Esophagus squamous epithelium (tissue), 5 donors: Measurements from ENCODE around the gene KIR3DL3. TPM values are rescaled to one million over a fixed set of nuclear protein-coding genes. Genes with fewer than 3 reads are reported as not detected.
"Not testable (repeated sequence)": the region's sequence is repeated elsewhere in the genome, so short reads cannot be mapped to it uniquely, and the experiment has no call there.

Experiments used
- DNase-seq: peaks from one replicate; lab custom pipeline; 2025; lab: John Stamatoyannopoulos, UW
- H3K27ac ChIP-seq, 4 donors: fragments of 200-600 bp; sonication (generic); one replicate each; pipeline ENCODE4 v1.5.1; 2016 to 2019; ENCODE audit warnings: mild to moderate bottlenecking in 1 of 4
- H3K27me3 ChIP-seq, 4 donors: fragments of 200-600 bp; sonication (generic); 1 replicate in 3 of 4; 2 replicates in 1 of 4; pipeline versions ENCODE4 v1.5.1 to v1.6.0; 2017 to 2021; ENCODE audit warnings: antibody characterized with exemption in 1 of 4
- H3K36me3 ChIP-seq, 3 donors: fragments of 200-600 bp; sonication (generic); one replicate each; pipeline ENCODE4 v1.5.1; 2016 to 2019
- H3K4me1 ChIP-seq, 3 donors: fragments of 200-600 bp; sonication (generic); one replicate each; pipeline ENCODE4 v1.5.1; 2017 to 2019
- H3K4me3 ChIP-seq, 4 donors: fragments of 200-600 bp; sonication (generic); 1 replicate in 3 of 4; 2 replicates in 1 of 4; pipeline ENCODE4 v1.5.1; 2016 to 2019; ENCODE audit warnings: mild to moderate bottlenecking in 2 of 4, moderate library complexity in 1 of 4
- H3K9me3 ChIP-seq, 3 donors: fragments of 200-600 bp; sonication (generic); one replicate each; pipeline ENCODE4 v1.5.1; 2016 to 2019
- POLR2A ChIP-seq, 4 donors: fragments of 450-650 bp; IDR thresholded peaks; one replicate each; pipeline ENCODE4 v1.6.1; 2017; ENCODE audit warnings: antibody characterized with exemption in 4 of 4, mild to moderate bottlenecking in 4 of 4, moderate library complexity in 3 of 4
- WGBS, 2 donors: methylation state at CpG; one replicate each; pipeline ENCODE4 v1.1.5; 2018; 5-methylcytosine and 5-hydroxymethylcytosine counted together
- intact Hi-C: fragments of 100-400 bp; cut with DNase I; formaldehyde crosslinking; loops from one replicate; pipeline ENCODE4 v1.15.0; 2022
- total RNA-seq, 4 donors: library from RNA; depleted of rRNA; stranded (reverse); fragments of >200 nt; gene quantifications; one replicate each; pipeline ENCODE4 v1.1.0, GENCODE V29; 2016
- TF ChIP-seq, protein P1 (sequence below), 6 experiments: fragments of 450-650 bp in 4 of 6; fragments of 200-600 bp in 2 of 6; sonication (generic) in 2 of 6; IDR thresholded peaks; one replicate each; pipeline ENCODE4 v1.5.1; 2016 to 2019; ENCODE audit warnings: antibody characterized with exemption in 6 of 6, mild to moderate bottlenecking in 4 of 6, moderate library complexity in 4 of 6
- donor health status: DM: yes; HTN: yes; CAD: no.

KIR3DL3 gene
- total RNA-seq, 4 donors from 2014 or later, result not detected

DNA sequence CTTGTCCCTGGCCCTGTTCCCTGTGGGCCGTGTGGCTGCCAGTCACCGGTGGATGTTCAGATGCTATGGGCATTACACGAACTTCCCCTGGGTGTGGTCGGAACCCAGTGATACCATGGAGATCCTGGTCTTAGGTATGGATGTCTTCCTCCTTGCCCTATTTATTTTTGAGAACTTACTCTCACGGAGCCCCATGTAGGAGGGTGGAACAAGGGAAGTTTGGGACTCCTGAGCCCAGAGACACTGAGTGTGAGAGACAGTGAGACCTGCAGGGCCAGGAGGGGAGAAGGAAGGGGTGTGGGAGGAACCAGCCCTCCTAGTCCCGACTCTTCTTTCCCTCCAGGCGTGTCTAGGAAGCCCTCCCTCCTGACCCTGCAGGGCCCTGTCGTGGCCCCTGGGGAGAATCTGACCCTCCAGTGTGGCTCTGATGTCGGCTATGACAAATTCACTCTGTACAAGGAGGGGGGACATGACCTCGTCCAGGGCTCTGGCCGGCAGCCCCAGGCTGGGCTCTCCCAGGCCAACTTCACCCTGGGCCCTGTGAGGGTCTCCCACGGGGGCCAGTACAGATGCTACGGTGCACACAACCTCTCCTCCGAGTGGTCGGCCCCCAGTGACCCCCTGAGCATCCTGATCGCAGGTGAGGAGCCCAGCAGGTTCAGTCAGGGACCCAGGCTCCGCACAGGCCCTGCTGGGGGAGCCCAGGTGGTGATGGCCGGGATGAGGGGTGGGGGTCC lies 14.9 kb upstream of the KIR3DL3 start:
- peaks cover 0 to 5% (median 0%) of the 10 kb centered on the region in 4 donors for H3K27me3 ChIP-seq
- intact Hi-C loops, result no loop called here
- DNase-seq, result no peak
- H3K4me1 ChIP-seq, result no peaks in the 10 kb centered on the region
- H3K9me3 ChIP-seq, result no peaks in the 10 kb centered on the region
- no peak overlapping the region for H3K27ac ChIP-seq
- TF ChIP-seq POLR2A (IDR thresholded peaks at IDR 0.05), result no peak
- TF ChIP-seq, protein P1, sequence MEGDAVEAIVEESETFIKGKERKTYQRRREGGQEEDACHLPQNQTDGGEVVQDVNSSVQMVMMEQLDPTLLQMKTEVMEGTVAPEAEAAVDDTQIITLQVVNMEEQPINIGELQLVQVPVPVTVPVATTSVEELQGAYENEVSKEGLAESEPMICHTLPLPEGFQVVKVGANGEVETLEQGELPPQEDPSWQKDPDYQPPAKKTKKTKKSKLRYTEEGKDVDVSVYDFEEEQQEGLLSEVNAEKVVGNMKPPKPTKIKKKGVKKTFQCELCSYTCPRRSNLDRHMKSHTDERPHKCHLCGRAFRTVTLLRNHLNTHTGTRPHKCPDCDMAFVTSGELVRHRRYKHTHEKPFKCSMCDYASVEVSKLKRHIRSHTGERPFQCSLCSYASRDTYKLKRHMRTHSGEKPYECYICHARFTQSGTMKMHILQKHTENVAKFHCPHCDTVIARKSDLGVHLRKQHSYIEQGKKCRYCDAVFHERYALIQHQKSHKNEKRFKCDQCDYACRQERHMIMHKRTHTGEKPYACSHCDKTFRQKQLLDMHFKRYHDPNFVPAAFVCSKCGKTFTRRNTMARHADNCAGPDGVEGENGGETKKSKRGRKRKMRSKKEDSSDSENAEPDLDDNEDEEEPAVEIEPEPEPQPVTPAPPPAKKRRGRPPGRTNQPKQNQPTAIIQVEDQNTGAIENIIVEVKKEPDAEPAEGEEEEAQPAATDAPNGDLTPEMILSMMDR (IDR thresholded peaks at IDR 0.05), result no peak
- H3K36me3 ChIP-seq, result no peaks in the 10 kb centered on the region
- 41 to 64% methylated on average over 2 to 4 of the region's 18 CpGs for WGBS, 2 donors
- no peak overlapping the region for H3K4me3 ChIP-seq

DNA sequence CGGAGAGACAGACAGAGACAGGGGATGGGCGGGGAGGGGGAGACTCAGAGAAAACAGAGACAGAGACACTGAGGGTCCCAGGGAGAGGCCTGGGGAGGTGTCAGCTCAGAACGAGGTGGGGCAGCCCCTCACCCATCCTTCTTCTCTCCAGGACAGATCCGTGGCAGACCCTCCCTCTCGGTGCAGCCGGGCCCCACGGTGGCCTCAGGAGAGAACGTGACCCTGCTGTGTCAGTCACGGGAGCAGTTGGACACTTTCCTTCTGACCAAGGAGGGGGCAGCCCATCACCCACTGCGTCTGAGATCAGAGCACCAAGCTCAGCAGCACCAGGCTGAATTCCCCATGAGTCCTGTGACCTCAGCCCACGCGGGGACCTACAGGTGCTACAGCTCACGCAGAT lies 14.3 kb upstream of the KIR3DL3 start:
- H3K27me3 ChIP-seq, H3K36me3 ChIP-seq, DNase-seq, H3K4me1 ChIP-seq, H3K4me3 ChIP-seq, H3K27ac ChIP-seq, H3K9me3 ChIP-seq, intact Hi-C loops: not testable (repeated sequence)
- 61 to 71% methylated on average over 9 to 10 of the region's 13 CpGs for WGBS, 2 donors

DNA sequence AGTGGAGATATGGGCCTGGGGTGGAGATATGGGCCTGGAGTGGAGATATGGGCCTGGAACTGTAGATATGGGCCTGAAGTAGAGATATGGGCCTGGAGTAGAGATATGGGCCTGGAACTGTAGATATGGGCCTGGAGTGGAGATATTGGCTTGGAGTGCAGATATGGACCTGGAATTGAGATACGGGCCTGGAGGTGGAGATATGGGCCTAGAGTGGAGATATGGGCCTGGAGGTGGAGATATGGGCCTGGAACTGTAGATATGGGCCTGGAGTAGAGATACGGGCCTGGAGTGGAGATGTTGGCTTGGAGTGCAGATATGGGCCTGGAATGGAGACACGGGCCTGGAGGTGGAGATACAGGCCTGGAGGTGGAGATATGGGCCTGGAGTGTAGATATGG lies 402 bp downstream of the KIR3DL3 start:
- Histone ChIP-seq H3K36me3 (no peaks in the 10 kb centered on the region), H3K4me3 (no peak overlapping the region), H3K4me1 (no peaks in the 10 kb centered on the region), H3K9me3 (peaks cover 0 to 15% (median 3%) of the 10 kb centered on the region in 3 donors), H3K27ac (no peak overlapping the region), H3K27me3 (no peaks in the 10 kb centered on the region)
- DNase-seq, result no peak
- TF ChIP-seq, protein P1 (IDR thresholded peaks at IDR 0.05), result no peak
- TF ChIP-seq POLR2A (IDR thresholded peaks at IDR 0.05), result no peak
- intact Hi-C loops, result no loop called here
- 68 to 71% methylated on average over 3 of the region's 3 CpGs for WGBS, 2 donors

DNA sequence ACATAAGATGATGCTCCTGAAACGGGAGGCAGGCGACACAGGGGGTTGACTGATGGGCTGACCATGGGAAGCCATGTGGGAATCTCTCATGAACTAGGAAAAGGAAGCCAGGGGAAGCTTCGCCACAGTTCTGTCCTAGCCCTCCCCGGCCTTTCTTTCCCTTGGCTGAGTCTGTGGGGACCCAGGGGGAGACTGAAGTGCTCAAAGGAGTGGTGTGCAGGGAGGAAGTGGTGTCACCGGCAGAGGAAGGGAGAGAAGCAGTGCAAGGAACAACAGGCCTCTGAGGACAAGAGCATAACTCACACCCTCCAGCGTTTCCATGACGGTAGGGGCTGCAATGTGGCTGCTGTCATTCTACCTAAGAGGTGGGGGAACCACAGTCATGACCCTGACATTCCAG lies 1.1 kb downstream of the KIR3DL3 start:
- intact Hi-C loops, result no loop called here
- no peaks in the 10 kb centered on the region for H3K4me1 ChIP-seq
- H3K27ac ChIP-seq, result no peak overlapping the region
- no peak overlapping the region for H3K4me3 ChIP-seq
- peaks cover 0 to 15% (median 3%) of the 10 kb centered on the region in 3 donors for H3K9me3 ChIP-seq
- TF ChIP-seq, protein P1 (IDR thresholded peaks at IDR 0.05), result no peak
- TF ChIP-seq POLR2A (IDR thresholded peaks at IDR 0.05), result no peak
- H3K27me3 ChIP-seq, result no peaks in the 10 kb centered on the region
- no peak for DNase-seq
- H3K36me3 ChIP-seq, result no peaks in the 10 kb centered on the region
- WGBS, 2 donors, result 69 to 74% methylated on average over 6 to 7 of the region's 7 CpGs

DNA sequence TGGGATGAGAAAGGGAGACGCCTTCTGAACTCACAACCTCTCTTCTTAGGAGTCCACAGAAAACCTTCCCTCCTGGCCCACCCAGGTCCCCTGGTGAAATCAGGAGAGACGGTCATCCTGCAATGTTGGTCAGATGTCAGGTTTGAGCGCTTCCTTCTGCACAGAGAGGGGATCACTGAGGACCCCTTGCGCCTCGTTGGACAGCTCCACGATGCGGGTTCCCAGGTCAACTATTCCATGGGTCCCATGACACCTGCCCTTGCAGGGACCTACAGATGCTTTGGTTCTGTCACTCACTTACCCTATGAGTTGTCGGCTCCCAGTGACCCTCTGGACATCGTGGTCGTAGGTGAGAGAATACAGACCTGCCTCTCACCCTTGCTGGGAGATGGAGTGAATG lies 3.3 kb downstream of the KIR3DL3 start:
- H3K9me3 ChIP-seq, result peaks cover 0 to 4% (median 0%) of the 10 kb centered on the region in 3 donors
- 77 to 88% methylated on average over 6 to 8 of the region's 10 CpGs for whole genome bisulfite sequencing, 2 donors
- H3K4me1 ChIP-seq, result no peaks in the 10 kb centered on the region
- no peaks in the 10 kb centered on the region for H3K36me3 ChIP-seq
- DNase-seq, result no peak
- H3K27me3 ChIP-seq, result no peaks in the 10 kb centered on the region
- intact Hi-C loops, result no loop called here
- H3K4me3 ChIP-seq, result no peak overlapping the region
- no peak for TF ChIP-seq POLR2A (IDR thresholded peaks at IDR 0.05)
- TF ChIP-seq, protein P1 (IDR thresholded peaks at IDR 0.05), result no peak
- H3K27ac ChIP-seq, result no peak overlapping the region
